ENCODE measurements around the gene NEUROD2. TPM values are rescaled to one million over a fixed set of nuclear protein-coding genes. Genes with fewer than 3 reads are reported as not detected.

NEUROD2 gene
- total and polyA plus RNA-seq, 2 of the 8 experiments (the other 6 are each of a cell fraction or from before 2014, with no cell fraction given), result not detected

DNA sequence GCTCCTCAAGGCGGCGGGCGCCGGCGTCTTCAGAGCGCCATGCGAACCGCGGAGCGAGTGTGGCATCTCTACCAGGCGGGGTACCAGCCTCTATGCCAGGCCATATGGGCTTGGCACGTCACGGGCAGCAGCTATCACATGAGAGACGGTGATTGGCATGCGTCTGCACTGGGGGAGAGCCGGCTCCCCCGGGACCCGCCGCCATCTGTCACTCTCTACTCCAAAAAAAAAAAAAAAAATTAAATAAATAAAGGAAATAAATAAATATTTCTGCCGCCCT, at the start of gene NEUROD2 (continued):
- TF ChIP-seq ZNF274 (IDR thresholded peaks at IDR 0.05; ENCODE audit: borderline replicate concordance, extremely low read depth, low read length) (no peak), CREB1 (IDR thresholded peaks at IDR 0.05) (no peak), NRF1 (IDR thresholded peaks at IDR 0.05; ENCODE audit: low read depth, low read length) (no peak), SP2 (IDR thresholded peaks at IDR 0.05; ENCODE audit: low read length) (no peak), TCF12 (IDR thresholded peaks at IDR 0.05; ENCODE audit: low read depth, low read length) (no peak), JUND (IDR thresholded peaks at IDR 0.05; ENCODE audit: low read length) (no peak), CHD2 (IDR thresholded peaks at IDR 0.05; ENCODE audit: low read length) (no peak)
- TF ChIP-seq, protein P1, sequence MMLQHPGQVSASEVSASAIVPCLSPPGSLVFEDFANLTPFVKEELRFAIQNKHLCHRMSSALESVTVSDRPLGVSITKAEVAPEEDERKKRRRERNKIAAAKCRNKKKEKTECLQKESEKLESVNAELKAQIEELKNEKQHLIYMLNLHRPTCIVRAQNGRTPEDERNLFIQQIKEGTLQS (IDR thresholded peaks at IDR 0.05; ENCODE audit: insufficient read depth, low read depth, low read length), result no peak
